Choroid plexus epithelial cell (primary cell): ENCODE results near the gene TFCP2.
A peak's percentile ranks its signal among the peaks of the same experiment; 100 is the strongest.

ENCODE experiments used
- DNase-seq: peaks from one replicate; pipeline ENCODE4 v3.0.0-alpha.2; 2010; ENCODE audit warnings: low read depth
- H3K4me3 ChIP-seq: 2 replicates; pipeline ENCODE4 v1.5.1; 2011; ENCODE audit warnings: low read depth, mild to moderate bottlenecking, control low read depth, low read length, moderate library complexity
- TF ChIP-seq, protein P1 (sequence below): conservative IDR thresholded peaks from 2 replicates; pipeline ENCODE4 v1.5.1; 2011; ENCODE audit warnings: low read depth, mild to moderate bottlenecking, control low read depth, inconsistent platforms, low read length, moderate library complexity

Gene TFCP2

DNA sequence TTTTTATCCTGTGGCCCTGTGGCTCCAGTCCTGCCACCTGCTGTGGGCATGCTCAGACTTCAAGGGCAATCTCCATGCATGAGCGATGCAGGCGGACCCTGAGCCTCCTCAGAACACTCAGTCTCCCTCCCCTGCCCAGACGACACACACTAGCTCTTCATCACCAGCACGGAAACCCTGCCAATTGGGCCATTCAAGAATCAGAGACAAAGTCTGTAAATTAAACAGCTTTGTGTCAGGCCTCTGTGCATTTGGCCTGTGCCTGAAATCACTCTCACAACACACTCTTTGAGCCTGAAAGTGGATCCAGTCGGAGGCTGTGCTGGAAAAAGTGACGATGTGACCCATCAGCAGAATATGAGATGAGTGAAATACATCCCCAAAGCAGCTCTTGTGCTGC lies 32.4 kb upstream of the TFCP2 start:
- DNase-seq: no peak
- TF ChIP-seq, protein P1, sequence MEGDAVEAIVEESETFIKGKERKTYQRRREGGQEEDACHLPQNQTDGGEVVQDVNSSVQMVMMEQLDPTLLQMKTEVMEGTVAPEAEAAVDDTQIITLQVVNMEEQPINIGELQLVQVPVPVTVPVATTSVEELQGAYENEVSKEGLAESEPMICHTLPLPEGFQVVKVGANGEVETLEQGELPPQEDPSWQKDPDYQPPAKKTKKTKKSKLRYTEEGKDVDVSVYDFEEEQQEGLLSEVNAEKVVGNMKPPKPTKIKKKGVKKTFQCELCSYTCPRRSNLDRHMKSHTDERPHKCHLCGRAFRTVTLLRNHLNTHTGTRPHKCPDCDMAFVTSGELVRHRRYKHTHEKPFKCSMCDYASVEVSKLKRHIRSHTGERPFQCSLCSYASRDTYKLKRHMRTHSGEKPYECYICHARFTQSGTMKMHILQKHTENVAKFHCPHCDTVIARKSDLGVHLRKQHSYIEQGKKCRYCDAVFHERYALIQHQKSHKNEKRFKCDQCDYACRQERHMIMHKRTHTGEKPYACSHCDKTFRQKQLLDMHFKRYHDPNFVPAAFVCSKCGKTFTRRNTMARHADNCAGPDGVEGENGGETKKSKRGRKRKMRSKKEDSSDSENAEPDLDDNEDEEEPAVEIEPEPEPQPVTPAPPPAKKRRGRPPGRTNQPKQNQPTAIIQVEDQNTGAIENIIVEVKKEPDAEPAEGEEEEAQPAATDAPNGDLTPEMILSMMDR: no peak
- H3K4me3 ChIP-seq: no peak overlapping the region

DNA sequence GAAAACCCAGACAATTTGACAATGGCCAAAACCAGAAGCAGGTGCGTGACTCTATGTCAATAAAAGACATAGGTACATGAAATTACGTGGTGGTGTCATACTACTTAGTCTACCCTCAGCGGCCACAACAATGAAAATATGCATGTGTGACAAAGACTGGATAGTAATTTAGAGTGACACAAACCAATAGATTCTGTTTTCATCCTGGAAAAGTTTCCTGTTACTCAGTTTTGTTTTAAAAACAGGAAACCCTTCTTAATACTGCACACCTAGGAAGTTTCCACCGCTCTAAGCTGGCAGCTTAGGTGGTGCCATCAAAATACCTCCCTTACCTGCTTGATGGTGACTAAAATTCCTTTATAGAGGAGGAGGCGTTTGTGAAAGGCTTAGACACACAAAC lies 29.8 kb upstream of the TFCP2 start:
- H3K4me3 ChIP-seq: no peak overlapping the region
- no peak for DNase-seq
- TF ChIP-seq, protein P1: no peak

DNA sequence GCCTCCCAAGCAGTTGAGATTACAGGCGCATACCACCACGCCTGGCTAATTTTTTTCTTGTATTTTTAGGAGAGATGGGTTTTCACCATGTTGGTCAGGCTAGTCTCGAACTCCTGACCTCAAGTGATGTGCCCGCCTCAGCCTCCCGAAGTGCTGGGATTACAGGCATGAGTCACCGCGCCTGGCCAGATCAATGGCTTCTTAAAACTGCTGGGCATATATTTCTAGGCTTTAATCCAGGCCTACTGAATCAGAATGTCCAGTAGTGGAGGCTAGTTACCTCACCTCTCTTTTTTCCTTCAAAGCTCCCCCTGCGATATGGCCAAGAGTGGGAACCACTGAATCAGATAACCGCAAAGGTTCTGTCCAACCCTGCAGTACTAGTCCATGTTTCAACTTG lies 27.9 kb upstream of the TFCP2 start:
- TF ChIP-seq, protein P1: no peak
- DNase-seq: no peak
- no peak overlapping the region for H3K4me3 ChIP-seq

DNA sequence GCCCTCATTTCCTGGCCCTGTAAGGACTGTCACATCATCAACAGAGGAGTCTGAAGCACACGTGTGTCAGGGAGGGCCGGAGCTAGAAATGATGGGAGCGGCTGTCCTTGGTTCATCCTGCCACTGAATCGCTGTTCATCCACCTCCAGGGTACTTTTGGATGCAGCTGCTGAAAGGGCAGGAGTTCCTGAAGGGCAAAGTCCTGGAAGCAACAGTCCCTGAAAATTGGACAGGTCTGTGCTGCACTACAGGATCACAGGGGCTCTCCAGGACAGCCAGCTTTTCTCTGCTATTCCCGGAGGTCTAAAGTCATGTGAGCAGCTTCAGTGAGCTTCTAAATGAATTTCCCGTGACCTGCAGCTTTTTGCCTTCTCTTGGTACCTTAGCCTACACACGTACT lies 27.2 kb upstream of the TFCP2 start:
- no peak overlapping the region for H3K4me3 ChIP-seq
- TF ChIP-seq, protein P1: no peak
- no peak for DNase-seq

DNA sequence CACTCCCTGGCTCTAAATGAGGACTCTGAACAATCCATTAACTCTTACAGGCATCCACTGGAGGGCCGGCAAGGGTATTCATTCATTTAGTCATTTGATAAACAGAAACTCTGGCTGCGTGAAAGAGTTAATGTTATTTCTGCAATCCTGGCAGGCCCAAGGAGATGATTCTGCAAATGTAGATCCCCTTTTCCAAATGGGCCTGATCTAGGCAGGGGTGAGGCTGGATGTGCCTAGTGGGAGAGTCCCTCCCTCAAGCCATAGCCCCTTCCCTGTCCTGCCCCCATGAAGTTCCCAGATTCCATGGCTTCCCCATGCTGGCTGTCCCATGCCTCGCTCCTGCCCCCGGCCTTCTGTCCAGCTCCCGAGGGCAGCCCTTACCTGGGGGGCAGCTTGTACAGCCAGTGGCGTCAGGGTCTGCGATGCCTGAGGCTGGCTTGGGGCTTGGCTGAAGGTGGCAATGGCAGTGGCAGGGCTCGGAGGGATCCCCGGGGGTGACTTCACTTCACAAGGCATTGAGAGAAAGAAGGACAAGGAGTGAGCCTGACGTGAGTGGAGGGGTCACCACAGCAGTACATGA lies 26.5 kb upstream of the TFCP2 start:
- DNase-seq: no peak

DNA sequence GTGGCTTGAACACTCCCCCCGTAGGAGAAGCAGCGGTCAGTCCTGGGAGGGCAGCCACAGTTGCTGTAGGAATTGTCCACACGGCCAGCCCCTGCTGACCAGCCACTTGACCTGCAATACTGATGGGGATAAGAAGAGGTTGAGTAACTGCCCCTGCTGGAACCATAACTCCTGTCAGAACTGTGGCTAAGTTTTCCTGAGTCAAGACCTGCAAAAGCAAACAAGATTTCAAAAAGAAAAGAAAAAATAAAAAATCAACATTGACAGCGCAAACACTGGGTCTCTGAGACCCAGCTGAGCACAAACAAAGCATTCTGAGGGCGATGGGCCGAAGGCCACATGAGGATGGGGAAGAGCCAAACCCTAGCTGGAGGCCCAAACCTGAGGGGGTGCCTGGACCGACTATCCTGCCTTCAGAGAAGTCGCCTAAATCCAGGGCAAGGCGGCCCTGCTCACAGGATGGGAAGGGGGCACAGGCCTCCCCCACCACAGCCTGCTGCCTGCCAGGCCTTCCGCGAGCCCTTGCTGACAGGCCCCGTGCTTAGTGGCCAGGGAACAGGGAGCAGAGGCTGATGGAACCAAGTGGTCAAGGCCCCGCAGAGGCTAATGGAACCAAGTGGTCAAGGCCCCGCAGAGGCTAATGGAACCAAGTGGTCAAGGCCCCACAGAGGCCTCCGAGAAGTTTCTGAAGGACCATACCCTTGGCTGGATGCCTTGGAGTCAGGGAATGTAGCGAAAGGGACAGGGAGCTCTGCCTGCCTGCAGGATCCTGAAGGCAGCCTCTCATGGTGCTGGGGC lies 25.8 kb upstream of the TFCP2 start:
- TF ChIP-seq, protein P1: no peak
- H3K4me3 ChIP-seq: no peak overlapping the region
- peak; percentile 11 for DNase-seq

More for the DNA sequence above, 26.5 kb upstream of the TFCP2 start:
- TF ChIP-seq, protein P1: no peak
- no peak overlapping the region for H3K4me3 ChIP-seq
